Sigmoid colon (tissue), 4 donors: Measurements from ENCODE around the gene CAVIN3.

Experiments used
- CTCF ChIP-seq, 4 experiments: fragments of 450-650 bp in 3 of 4; fragments of 200-600 bp in 1 of 4; IDR thresholded peaks; one replicate each; pipeline ENCODE4 v1.5.1; 2016 to 2019; ENCODE audit warnings: antibody characterized with exemption in 4 of 4, mild to moderate bottlenecking in 3 of 4, moderate library complexity in 2 of 4
- POLR2A ChIP-seq, 2 donors: fragments of 450-650 bp; IDR thresholded peaks; one replicate each; pipeline ENCODE4 v1.6.1; 2016; ENCODE audit warnings: antibody characterized with exemption in 2 of 2, mild to moderate bottlenecking in 2 of 2, moderate library complexity in 2 of 2
- POLR2AphosphoS5 ChIP-seq, 4 donors: sonication (generic); formaldehyde crosslinking; IDR thresholded peaks; one replicate each; pipeline ENCODE4 v1.6.1; 2017; ENCODE audit warnings: antibody characterized with exemption in 4 of 4

- TF ChIP-seq POLR2A (IDR thresholded peaks at IDR 0.05) (no peak), POLR2AphosphoS5 (IDR thresholded peaks at IDR 0.05) (no peak), CTCF (IDR thresholded peaks at IDR 0.05) (no peak)
Observed at GRCh38 chr11:6351782-6352382, 31.6 kb upstream of the CAVIN3 start.
